ENCODE measurements around the gene ENDOV. TPM values are rescaled to one million over a fixed set of nuclear protein-coding genes. Genes with fewer than 3 reads are reported as not detected.

ENDOV gene
- total RNA-seq, 1 donor from 2014 or later = 36.1 TPM

DNA sequence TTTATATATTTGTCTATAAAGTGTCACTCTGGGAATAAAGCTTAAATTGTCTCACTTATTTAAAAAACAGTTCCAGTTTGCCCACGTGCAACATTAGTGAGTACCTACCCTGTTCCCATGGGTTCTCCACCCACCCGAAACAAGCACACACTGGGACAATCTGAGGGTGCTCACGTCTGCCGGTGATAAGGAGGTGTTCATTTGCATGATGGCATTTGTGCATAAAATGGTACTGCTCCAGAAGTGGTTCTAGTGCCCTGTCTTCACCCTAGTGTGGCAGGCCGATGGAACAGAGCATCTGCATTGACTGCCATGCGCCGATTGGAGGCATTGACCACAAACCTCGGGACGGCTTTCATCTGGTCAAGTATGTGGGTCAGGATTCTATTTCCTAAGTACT, 35.6 kb upstream of the ENDOV start:
- Mint-ChIP-seq H3K36me3 (ENCODE audit: insufficient read depth) (peaks cover 27% of the 10 kb centered on the region), H3K27ac (no peak overlapping the region), H3K4me3 (ENCODE audit: low read depth) (no peak overlapping the region), H3K27me3 (no peaks in the 10 kb centered on the region), H3K9me3 (ENCODE audit: low read depth) (no peaks in the 10 kb centered on the region), H3K4me1 (ENCODE audit: low read depth) (no peaks in the 10 kb centered on the region)
- no peak for DNase-seq (ENCODE audit: low spot score, unreplicated experiment)
- TF ChIP-seq, protein P1, sequence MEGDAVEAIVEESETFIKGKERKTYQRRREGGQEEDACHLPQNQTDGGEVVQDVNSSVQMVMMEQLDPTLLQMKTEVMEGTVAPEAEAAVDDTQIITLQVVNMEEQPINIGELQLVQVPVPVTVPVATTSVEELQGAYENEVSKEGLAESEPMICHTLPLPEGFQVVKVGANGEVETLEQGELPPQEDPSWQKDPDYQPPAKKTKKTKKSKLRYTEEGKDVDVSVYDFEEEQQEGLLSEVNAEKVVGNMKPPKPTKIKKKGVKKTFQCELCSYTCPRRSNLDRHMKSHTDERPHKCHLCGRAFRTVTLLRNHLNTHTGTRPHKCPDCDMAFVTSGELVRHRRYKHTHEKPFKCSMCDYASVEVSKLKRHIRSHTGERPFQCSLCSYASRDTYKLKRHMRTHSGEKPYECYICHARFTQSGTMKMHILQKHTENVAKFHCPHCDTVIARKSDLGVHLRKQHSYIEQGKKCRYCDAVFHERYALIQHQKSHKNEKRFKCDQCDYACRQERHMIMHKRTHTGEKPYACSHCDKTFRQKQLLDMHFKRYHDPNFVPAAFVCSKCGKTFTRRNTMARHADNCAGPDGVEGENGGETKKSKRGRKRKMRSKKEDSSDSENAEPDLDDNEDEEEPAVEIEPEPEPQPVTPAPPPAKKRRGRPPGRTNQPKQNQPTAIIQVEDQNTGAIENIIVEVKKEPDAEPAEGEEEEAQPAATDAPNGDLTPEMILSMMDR (IDR thresholded peaks at IDR 0.05; ENCODE audit: unreplicated experiment) = no peak

DNA sequence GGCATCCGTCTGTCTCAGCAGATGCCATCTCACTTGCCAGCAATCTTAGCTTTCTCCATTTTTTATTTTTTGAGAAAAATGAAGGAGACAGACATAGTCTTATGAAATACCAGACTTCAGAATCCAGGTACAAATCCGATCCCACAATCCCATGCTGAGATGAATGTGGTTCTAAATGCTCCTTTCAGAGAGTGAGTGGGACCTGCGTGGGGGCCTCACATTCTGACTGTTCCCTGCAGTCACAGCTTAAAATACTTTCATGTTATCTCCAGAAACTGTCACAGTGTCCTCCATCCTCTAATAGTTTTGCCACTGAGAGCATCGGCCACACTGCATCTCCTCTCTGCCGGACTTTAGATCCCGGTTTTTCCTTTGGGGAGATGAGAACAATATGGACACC, 34.9 kb upstream of the ENDOV start:
- no peak overlapping the region for H3K27ac Mint-ChIP-seq
- TF ChIP-seq, protein P1 (IDR thresholded peaks at IDR 0.05; ENCODE audit: unreplicated experiment) = no peak
- H3K4me1 Mint-ChIP-seq (ENCODE audit: low read depth) = no peaks in the 10 kb centered on the region

DNA sequence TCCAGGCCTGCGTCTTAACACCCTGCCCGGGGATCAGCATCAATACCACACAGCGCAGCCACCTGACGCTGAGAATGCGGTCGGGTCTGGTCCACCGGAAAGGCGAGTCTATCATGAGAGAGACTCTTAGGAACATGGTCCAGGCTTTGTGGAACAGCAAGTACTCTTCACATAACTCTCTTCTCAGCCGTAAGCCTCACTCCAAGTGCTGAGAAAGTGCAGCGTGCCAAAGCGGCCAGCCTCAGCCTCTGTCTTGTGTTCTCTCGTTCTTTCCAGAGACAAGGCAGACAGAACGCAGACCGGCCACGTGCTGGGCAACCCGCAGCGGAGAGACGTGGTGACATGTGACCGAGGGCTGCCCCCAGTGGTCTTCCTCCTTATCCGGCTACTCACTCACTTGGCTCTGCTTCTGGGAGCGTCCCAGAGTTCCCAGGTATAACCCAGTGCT, 34.4 kb upstream of the ENDOV start:
- peaks cover 25% of the 10 kb centered on the region for H3K36me3 Mint-ChIP-seq (ENCODE audit: insufficient read depth)
- no peaks in the 10 kb centered on the region for H3K9me3 Mint-ChIP-seq (ENCODE audit: low read depth)
- H3K4me3 Mint-ChIP-seq (ENCODE audit: low read depth) = no peak overlapping the region
- TF ChIP-seq, protein P1 (IDR thresholded peaks at IDR 0.05; ENCODE audit: unreplicated experiment) = no peak
- no peaks in the 10 kb centered on the region for H3K27me3 Mint-ChIP-seq
- DNase-seq (ENCODE audit: low spot score, unreplicated experiment) = no peak
- no peak overlapping the region for H3K27ac Mint-ChIP-seq
- H3K4me1 Mint-ChIP-seq (ENCODE audit: low read depth) = no peaks in the 10 kb centered on the region

More for the DNA sequence above, 34.9 kb upstream of the ENDOV start:
- Mint-ChIP-seq H3K4me3 (ENCODE audit: low read depth) (no peak overlapping the region), H3K9me3 (ENCODE audit: low read depth) (no peaks in the 10 kb centered on the region), H3K27me3 (no peaks in the 10 kb centered on the region), H3K36me3 (ENCODE audit: insufficient read depth) (peaks cover 25% of the 10 kb centered on the region)
- no peak for DNase-seq (ENCODE audit: low spot score, unreplicated experiment)

DNA sequence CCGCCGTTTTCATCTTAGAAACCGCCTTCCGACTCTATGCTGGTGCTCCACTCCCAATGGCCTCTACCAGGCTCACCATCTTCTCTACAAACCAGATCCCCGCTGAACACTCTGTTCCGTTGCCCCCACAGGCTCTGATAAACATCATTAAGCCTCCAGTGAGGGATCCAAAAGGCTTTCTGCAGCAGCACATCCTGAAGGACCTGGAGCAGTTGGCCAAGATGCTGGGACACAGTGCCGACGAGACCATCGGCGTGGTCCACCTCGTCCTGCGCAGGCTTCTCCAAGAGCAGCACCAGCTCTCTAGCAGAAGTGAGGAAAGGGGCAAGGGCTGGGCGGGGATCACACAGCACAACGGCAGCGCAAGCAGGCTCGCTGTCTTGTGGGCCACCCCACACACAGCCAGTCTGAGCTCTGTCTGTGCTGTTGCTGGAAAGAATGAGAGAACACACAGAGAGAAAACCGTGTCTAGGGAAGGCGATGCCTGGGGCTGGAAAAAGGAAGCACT, 33.5 kb upstream of the ENDOV start:
- H3K4me1 Mint-ChIP-seq (ENCODE audit: low read depth) = no peaks in the 10 kb centered on the region
- no peak for DNase-seq (ENCODE audit: low spot score, unreplicated experiment)
- H3K9me3 Mint-ChIP-seq (ENCODE audit: low read depth) = no peaks in the 10 kb centered on the region
- peak overlapping the region; percentile 15 for H3K27ac Mint-ChIP-seq
- no peaks in the 10 kb centered on the region for H3K27me3 Mint-ChIP-seq
- no peak overlapping the region for H3K4me3 Mint-ChIP-seq (ENCODE audit: low read depth)
- TF ChIP-seq, protein P1 (IDR thresholded peaks at IDR 0.05; ENCODE audit: unreplicated experiment) = no peak
- peaks cover 23% of the 10 kb centered on the region for H3K36me3 Mint-ChIP-seq (ENCODE audit: insufficient read depth)

DNA sequence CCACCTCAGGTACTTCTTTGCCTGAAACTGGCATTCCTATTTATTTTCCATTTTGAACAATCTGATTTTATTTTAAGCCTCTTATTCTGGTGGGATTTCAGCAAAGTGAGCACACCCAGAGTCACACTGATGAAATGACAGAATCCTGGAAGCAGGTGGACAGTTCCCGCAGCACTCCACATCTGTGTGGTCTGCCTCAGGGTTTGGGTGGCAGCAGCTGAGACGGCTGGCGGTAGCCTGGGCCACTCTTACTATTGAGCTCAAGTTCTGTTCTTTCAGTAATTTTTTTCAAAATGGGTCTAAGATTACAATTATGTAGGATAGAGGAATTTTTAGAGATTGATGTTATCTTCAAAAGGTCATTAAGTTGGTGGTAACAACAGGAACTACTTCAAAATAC, 32.5 kb upstream of the ENDOV start:
- H3K4me1 Mint-ChIP-seq (ENCODE audit: low read depth) = no peaks in the 10 kb centered on the region
- TF ChIP-seq, protein P1 (IDR thresholded peaks at IDR 0.05; ENCODE audit: unreplicated experiment) = no peak
- H3K4me3 Mint-ChIP-seq (ENCODE audit: low read depth) = no peak overlapping the region
- no peak for DNase-seq (ENCODE audit: low spot score, unreplicated experiment)
- peaks cover 22% of the 10 kb centered on the region for H3K36me3 Mint-ChIP-seq (ENCODE audit: insufficient read depth)
- H3K27me3 Mint-ChIP-seq = no peaks in the 10 kb centered on the region
- no peak overlapping the region for H3K27ac Mint-ChIP-seq
- H3K9me3 Mint-ChIP-seq (ENCODE audit: low read depth) = no peaks in the 10 kb centered on the region
